A549 (cell line): Measurements from ENCODE around the gene DDX11.
"Not testable (repeated sequence)": the region's sequence is repeated elsewhere in the genome, so short reads cannot be mapped to it uniquely, and the experiment has no call there.

Experiments used
- BHLHE40 ChIP-seq: IDR thresholded peaks from 2 replicates; pipeline ENCODE4 v1.6.1; 2012; ENCODE audit warnings: low read depth, low read length, inconsistent platforms
- ESRRA ChIP-seq: fragments of 150-350 bp; IDR thresholded peaks from 2 replicates; pipeline ENCODE4 v1.6.1; 2014; ENCODE audit warnings: mild to moderate bottlenecking, low read length, borderline replicate concordance
- HOXA7 ChIP-seq: fragments of 250-450 bp; sonication (Bioruptor Pico); IDR thresholded peaks from 2 replicates; pipeline ENCODE4 v1.5.0; 2020; ENCODE audit warnings: mild to moderate bottlenecking, moderate library complexity
- HOXB5 ChIP-seq: fragments of 250-450 bp; sonication (Bioruptor Pico); IDR thresholded peaks from 2 replicates; pipeline ENCODE4 v1.5.0; 2020; ENCODE audit warnings: mild to moderate bottlenecking, moderate library complexity
- JUN ChIP-seq, 2 experiments: fragments of >200 bp; sonication (Bioruptor Twin); formaldehyde crosslinking; IDR thresholded peaks; 2 replicates in 1 of 2; 3 replicates in 1 of 2; pipeline ENCODE4 v1.6.1; 2016 to 2017
- JUNB ChIP-seq: fragments of >200 bp; sonication (Bioruptor Twin); formaldehyde crosslinking; IDR thresholded peaks from 2 replicates; pipeline ENCODE4 v1.6.1; 2016
- MAFK ChIP-seq: fragments of 450-650 bp; IDR thresholded peaks from 2 replicates; pipeline ENCODE4 v1.6.1; 2014; ENCODE audit not compliant: partially characterized antibody
- MAZ ChIP-seq: fragments of 150-350 bp; IDR thresholded peaks from 2 replicates; pipeline ENCODE4 v1.6.1; 2014; ENCODE audit warnings: antibody characterized with exemption, low read depth, low read length, borderline replicate concordance
- NPAS2 ChIP-seq: fragments of 250-450 bp; sonication (Bioruptor Pico); IDR thresholded peaks from 2 replicates; pipeline ENCODE4 v1.8.0; 2022; ENCODE audit warnings: mild to moderate bottlenecking, moderate library complexity, borderline replicate concordance
- POLR2A ChIP-seq: IDR thresholded peaks from 2 replicates; pipeline ENCODE4 v1.6.1; 2012; ENCODE audit warnings: mild to moderate bottlenecking, low read length
- POLR2AphosphoS2 ChIP-seq: conservative IDR thresholded peaks from 2 replicates; pipeline ENCODE4 v1.6.1; 2012; ENCODE audit warnings: low read length, improper control_type of control experiment, inconsistent platforms
- SMC3 ChIP-seq: fragments of >200 bp; sonication (Bioruptor Twin); formaldehyde crosslinking; IDR thresholded peaks from 3 replicates; pipeline ENCODE4 v1.6.1; 2018; ENCODE audit warnings: inconsistent platforms
- TP53 ChIP-seq: fragments of 250-450 bp; sonication (Bioruptor Pico); IDR thresholded peaks from 2 replicates; pipeline ENCODE4 v1.5.0; 2021; ENCODE audit warnings: mild to moderate bottlenecking, moderate library complexity
- TF ChIP-seq, protein P1 (sequence below): fragments of >200 bp; sonication (Bioruptor Twin); formaldehyde crosslinking; IDR thresholded peaks from 3 replicates; pipeline ENCODE4 v1.5.1; 2016

DNA sequence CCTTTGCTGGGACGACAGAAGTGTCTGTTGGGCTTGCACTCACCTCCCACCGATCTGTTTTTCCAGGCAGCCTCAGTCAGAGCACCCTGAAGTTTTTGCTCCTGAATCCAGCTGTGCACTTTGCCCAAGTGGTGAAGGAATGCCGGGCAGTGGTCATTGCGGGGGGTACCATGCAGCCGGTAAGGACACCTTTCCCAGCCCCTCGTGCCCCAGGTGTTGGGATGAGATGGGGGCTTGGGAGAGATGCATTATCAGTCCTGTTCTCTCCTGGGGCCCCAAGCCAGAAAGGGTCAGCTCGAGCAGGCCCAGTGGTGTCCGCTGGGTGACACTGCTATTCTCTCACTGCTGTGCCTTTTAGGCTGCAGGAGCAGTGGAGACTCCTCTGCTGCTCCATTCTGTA is 24.2 kb downstream of the DDX11 start:
- not testable (repeated sequence) for TF ChIP-seq NPAS2 (CRISPR knock-in tag); SMC3; POLR2AphosphoS2; MAFK; POLR2A; HOXA7; TP53 (CRISPR knock-in tag); HOXB5 (CRISPR knock-in tag); ESRRA; MAZ; JUNB; BHLHE40; JUN (IDR thresholded peaks at IDR 0.05)
- TF ChIP-seq, protein P1, sequence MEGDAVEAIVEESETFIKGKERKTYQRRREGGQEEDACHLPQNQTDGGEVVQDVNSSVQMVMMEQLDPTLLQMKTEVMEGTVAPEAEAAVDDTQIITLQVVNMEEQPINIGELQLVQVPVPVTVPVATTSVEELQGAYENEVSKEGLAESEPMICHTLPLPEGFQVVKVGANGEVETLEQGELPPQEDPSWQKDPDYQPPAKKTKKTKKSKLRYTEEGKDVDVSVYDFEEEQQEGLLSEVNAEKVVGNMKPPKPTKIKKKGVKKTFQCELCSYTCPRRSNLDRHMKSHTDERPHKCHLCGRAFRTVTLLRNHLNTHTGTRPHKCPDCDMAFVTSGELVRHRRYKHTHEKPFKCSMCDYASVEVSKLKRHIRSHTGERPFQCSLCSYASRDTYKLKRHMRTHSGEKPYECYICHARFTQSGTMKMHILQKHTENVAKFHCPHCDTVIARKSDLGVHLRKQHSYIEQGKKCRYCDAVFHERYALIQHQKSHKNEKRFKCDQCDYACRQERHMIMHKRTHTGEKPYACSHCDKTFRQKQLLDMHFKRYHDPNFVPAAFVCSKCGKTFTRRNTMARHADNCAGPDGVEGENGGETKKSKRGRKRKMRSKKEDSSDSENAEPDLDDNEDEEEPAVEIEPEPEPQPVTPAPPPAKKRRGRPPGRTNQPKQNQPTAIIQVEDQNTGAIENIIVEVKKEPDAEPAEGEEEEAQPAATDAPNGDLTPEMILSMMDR, result not testable (repeated sequence)
